Fibroblast of skin of left quadriceps (primary cell): ENCODE results near the gene TMEM59L.

ENCODE experiments used
- DNase-seq, 2 experiments: peaks; one replicate each; pipeline ENCODE4 v3.0.0-alpha.2; 2013; ENCODE audit warnings: low read depth in 2 of 2

Gene TMEM59L

DNA sequence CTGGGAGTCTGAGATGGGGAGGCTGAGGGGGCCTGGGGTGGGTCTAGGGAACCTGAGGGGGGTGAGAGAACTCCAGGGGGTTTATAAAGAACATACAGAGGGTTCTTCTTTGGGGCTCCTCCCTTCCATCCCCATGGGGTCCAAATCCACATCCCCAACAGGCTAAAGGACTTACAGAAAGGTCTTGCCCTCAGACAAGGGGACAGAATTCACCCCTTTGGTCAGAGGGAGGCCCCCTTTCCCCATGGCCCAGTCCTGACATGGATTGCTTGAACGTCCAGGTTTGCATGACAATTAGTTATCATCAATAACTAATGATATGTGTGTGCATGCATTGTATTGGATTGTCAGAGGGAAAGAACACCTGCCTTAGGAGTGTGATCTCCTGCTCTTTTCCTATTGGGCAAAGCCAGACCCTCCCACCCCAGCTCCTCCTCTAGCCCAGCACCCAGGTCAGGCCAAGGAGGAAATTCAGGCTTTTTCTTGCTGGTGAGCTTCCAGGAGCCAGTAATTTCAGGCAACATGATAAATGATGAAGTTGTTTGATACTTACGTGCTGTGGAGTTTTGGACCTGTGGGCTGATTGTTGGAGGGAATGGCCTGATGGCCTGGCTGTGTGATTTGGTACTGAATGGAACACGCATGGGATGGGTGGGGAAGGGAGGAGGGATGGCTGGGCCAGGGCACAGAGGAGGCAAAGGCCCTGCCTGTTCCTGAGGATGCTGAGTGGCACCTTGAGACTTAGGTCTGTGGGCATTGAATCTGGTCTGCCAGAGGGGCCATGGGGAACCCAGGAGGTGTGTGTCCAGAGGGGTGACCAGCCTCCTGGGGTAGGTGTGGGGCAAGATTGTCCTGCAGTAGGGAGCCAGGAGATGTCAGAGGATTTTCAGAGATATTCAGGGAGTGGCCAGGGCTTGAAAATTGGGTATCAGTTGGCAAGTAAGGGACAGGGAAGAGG, 25.3 kb downstream of the TMEM59L start:
- no peak for DNase-seq

DNA sequence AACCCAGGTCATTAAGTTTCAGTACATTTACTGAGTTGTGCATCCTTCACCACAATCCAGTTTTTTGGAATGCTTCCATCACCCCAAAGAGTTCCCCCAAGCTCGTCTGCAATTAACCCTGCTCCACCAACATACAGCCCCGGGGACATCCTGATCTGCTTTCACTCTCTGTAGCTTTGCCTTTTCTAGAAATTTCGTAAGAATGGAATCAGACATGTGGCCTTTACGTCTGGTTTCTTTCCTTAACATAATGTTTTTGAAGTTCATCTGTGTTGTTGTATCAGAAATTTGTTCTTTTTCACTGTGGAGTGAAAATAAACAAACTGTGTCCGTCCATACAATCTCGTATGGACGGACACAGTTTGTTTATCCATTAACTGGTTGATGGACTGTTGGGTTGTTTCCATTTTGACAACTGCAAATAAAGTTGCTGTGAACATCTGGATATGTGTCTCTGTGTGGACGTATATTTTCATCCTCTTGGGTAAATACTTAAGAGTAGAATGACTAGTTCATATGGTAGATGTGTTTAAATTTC, 27.1 kb downstream of the TMEM59L start:
- DNase-seq, result no peak

DNA sequence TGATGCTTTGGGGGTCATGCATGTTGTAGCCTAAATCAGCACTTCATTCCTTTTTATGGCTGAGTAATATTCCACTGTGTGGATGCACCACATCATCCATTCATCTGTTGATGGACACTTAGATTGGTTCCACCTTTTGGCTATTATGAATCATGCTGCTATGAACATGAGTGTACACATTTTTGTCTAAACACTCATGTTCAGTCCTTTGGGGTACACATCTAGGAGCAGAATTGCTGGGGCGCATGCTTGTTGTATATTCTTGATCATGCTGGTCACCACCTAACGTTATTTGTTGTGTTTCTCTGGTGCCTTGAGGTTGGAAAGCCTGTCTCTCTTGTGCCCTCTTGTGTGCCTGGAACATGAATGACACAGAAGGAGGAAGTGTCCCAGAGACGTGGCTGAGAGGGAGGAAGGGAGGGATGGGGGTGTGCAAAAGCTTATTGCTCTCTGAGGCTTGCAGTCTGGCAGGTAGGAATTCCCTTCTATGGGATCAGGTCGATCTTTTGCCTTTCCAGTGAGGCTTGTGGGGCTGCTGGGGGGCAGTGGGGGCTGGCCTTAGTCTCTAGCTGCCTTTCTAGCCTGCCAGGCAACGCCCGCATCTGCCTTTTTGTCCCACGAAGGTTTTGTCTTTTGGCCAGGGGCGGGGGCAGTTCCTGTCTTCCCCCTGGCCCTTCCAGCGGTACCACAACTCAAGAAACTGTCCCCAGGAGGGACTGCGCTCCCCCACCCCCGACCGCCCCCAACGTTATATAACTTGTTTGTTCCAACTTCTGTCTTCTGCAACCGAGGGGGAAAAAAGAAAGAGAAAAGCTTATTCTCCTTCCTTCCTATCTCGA, 31.7 kb downstream of the TMEM59L start:
- no peak for DNase-seq

DNA sequence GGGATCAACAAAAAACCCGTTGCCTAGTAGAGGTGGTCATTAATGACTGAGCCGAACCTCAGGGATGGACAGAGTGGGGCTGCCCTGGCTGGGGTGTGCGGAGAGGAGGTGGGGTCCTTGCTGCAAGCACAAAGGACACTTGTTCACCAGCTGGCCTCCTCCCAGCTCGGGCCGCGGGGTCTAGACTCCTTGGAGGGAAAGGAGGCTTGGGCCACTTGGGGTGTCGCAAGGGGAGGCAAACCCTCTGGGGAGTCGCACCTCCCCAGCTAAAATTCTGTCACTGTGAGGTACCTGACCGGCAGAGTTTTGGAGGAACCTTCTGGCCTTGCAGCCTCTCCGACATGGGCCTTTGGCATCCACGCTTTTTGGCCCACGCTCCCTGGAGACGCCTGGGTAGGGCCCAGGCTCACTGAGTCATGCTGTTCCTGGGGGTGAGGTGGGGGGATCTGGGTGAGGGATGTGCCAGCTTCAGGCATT, 32.4 kb downstream of the TMEM59L start:
- DNase-seq, result no peak

DNA sequence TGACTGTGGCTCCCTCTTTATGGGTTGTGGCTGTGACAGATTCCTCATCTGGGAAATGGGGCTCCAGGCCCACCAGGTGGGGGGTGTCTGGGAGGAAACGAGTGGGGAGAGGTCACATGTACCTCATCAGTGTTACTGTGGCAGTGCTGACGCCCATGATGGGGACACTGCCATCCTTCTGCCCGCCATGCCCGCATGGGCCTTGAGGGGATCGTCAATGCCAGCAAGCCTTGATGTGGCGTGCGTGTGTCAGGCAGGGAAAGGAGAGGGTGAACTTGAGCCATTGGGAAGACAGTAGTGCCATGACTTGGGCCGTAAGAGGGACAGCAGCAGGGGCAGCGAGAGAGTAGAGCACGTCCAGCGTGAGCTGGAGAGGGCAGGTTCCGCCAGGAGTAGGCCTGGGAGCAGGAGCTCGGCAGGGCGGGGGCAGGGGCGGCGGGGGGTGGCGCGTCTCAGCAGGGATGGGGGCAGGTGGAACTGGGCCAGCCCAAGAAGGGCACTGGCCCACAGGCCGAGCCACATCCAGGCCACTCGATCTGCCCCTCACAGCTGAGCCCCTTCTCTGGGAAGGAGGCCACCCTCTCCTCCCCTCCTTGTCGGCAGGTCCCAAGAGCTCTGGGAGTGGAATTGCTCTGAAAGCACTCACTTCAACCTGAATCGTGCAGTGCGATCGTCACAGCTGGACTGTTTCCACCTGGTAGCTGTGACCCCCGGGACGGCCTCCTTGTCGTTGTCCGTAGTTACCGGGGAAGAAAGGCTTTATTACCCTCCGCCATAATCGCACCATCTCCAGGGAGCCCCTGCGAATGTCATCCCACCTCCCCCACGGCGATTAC, 34.1 kb downstream of the TMEM59L start:
- DNase-seq, result no peak

DNA sequence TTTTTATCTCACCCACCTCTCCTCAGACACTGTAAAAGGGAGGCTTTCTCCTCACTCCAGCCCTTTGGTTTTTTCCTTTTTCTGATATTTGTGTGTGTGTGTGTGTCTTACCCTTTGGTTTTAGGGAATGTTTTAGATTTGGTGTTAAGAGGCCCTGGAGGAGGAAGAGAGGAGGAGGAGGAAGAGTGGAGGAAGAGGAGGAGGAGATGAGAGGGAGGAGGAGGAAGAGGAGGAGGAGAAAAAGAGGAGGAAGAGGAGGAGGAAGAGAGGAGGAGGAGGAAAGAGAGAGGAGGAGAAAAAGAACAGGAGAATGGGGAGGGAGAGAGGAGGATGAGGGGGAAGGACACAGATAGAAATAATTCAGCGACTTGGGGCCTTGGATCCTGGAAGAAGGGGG, 34.7 kb downstream of the TMEM59L start:
- no peak for DNase-seq

DNA sequence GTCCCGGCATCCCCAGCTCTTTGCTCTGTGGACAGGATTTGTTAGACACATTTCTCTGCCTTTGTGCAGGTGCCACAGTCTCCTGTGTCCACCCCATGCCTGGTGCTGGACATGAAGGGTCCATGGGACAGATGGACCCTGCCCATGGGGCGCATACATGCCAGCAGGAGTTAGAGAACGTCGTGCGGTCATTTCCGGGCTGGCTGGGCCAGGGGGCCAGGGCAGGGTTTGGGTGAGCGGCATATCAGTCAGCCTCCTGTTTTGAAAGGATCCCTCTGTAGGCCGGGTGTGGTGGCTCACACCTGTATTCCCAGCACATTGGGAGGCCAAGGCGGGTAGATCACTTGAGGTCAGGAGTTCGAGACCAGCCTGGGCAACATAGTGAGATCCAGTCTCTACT, 35.1 kb downstream of the TMEM59L start:
- DNase-seq, result no peak

DNA sequence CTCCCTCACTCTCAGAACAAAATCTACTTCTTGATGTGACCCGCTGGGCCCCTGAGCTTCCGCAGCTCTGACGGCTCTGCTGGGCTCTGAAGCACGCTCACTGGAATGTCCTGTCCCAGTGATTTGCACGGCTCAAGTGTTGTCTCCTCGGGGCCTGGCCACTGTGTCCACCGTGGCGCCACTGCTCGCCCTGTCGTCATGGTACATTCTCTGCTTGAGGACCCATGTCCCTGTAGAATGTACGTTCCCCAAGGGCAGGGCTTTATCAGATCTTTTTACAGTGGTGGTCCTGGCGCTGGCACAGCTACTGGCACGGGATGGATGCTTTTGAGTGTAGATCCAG, 36.3 kb downstream of the TMEM59L start:
- no peak for DNase-seq

DNA sequence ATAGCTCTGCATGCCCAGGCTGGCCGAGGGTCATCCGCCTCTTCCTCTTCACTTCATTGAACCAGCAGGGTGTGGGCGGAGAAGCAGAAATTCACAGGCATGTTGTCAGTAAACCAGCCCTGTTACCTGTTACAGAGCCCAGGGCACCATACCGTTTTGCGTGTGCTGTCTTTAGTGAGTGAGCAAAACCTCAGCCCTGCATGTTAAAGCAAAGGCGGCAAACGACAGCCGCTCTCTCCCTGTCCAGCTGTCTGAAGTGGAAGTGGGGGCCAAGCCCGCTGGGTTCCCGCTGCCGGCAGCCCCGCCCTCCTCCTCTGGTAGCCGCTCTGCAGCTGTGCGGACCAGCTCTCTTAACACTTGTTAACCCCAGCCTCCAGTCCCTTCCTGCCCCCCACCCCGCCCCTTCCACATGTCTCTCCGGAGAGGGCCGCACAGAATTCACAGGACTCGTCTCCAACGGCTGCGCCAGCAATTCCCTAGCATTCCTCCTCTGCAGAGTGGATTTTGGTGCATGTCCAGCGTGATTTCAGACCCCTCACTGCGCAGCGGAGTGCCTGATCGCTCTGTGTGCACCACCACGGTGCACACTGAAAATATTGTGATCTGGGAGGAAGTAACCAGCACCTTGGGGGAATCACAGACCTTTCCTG, 36.8 kb downstream of the TMEM59L start:
- DNase-seq, result no peak

DNA sequence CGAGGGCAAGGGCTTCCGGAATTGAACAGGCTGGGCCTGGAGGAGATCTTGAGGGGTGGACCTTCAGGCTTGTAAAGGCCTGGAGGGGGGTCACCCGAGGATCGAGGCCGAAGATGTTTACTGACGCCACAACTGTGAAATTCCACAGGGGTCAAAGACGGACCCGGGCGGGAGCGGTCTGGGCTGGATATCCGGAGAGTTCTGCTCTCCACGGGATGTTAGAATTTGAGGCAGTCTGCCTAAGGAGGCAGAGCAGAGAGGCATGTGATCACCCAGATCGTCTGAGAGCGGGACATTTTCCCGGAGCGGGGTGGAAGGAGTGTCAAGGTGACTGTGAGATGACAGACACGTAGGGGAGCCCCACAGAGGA, 37.3 kb downstream of the TMEM59L start:
- no peak for DNase-seq

DNA sequence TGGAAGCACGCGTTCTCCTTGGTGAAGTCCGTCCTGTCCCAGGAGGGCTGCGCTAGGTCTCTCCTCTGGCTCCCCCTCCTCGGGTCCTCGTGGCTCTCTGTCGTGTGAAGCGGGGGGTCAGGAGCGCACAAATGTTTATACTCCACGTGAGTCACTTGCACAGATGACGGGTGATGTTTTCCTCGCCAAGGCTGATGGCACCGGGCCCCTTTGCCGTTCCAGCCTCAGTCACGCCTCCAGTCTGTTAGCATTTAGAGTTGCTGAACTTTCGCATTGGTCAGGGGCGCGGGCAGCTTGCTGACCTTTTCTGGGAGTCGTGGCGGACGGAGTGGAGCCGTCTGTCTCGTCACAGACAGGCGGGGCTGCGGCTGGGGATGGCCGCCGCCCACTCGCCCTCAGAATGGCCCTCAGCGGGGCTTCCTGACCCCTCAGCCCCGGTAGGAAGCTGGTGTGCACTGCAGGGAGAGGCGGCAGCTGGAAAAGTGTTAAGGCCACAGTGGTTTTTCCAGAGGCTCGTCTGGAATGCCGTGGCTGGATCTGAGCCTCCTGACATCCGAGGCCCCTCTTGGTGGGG, 37.9 kb downstream of the TMEM59L start:
- DNase-seq, result no peak

DNA sequence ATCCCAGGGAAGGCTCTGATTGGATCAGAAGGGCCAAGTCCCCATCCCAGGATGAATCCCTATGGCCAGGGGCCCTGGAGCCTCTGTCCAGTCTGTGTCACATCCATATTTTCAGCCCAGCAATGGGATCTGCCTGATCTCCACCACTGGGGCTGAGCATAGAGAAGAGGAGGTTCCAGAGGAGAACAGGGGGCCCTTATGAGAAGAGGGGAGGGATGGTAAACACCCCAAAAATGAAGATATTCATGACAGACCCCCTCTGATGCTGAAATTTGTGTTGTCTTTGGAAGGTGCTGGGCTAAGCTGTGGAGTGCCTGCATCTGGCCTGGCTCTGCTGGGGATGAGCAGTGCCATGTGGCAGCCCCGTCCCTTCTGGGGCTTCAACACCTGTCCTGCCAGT, 38.6 kb downstream of the TMEM59L start:
- no peak for DNase-seq

DNA sequence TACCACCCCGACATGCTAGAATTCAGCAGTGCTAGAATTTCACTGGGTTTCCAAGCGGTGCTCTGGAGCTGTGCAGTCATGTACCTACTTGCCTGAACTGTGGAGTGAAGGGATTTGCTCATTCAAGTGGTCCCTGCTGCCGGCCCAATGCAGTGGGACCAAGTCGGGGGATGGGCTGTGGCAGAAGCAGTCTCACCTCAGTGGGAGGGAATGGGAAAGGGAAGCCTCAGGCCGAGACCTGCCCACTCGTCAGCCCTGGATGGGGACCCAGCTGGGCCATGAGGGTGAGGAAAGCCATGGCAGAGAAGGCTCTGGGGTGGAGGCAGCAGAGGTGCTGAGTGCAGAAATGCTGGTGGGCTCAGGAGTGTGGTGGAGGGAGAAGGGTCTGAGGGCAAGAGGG, 39.1 kb downstream of the TMEM59L start:
- DNase-seq, result no peak

DNA sequence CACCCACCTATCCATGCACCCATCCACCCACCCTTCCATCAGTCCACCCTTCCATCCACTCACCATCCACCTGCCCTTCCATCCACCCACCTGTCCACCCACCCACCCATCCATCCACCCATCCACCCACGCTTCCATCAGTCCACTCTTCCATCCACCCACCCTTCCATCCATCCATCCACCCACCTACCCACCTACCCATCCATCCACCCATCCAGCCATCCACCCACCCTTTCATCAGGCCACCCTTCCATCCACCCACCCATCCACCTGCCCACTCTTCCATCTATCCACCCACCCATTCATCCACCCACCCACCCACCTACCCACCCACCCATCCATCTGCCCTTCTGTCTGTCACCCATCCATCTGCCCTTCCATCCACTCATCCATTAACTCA, 41.2 kb downstream of the TMEM59L start:
- DNase-seq, result no peak

DNA sequence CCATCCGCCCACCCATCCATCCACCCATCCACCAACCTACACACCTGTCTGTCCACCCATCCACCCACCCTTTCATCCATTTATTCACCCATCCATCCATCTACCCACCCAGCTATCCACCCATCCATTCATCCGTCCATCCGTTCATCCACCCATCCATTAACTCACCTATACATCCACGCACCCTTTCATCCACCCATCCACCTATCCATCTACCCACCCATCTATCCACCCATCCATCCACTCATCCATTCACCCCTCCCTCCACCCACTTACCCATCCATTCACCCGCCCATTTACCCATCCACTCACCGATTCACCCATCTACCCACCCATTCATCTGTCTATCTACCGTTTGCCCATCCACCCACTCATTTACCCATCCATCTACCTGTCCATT, 41.8 kb downstream of the TMEM59L start:
- DNase-seq, result no peak

DNA sequence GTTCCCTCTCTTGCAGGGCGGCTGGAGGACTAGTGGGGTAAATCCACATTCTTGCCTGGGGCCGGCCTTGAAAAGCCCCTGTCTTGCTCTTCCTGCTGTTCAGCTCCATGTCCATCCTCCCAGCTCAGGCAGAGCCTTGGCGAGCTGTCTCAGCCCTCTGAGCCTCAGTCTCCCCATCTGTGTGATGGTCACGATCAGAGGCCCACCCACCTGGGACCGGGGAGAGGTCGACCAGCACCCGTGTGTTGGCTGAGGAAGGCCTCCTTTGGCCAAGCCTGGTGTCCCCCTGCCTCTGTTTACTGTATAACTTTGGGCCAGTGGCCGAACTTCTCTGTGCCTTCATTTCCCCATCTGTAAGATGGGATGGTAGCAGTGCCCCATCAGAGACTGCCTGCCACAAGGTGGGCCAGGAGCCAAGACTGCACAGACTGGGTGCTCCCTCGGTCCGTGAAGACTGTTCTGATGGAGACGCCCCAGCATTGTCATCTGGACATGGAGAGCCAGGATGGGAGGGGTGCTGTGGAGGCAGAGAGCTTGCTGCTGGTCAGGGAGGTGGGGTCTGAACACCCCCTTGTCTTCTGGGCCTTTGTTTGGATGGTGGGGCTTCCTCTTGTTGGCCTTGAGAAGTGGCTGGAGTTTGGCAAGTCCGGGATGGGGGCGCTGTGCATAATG, 42.6 kb downstream of the TMEM59L start:
- DNase-seq, result no peak

DNA sequence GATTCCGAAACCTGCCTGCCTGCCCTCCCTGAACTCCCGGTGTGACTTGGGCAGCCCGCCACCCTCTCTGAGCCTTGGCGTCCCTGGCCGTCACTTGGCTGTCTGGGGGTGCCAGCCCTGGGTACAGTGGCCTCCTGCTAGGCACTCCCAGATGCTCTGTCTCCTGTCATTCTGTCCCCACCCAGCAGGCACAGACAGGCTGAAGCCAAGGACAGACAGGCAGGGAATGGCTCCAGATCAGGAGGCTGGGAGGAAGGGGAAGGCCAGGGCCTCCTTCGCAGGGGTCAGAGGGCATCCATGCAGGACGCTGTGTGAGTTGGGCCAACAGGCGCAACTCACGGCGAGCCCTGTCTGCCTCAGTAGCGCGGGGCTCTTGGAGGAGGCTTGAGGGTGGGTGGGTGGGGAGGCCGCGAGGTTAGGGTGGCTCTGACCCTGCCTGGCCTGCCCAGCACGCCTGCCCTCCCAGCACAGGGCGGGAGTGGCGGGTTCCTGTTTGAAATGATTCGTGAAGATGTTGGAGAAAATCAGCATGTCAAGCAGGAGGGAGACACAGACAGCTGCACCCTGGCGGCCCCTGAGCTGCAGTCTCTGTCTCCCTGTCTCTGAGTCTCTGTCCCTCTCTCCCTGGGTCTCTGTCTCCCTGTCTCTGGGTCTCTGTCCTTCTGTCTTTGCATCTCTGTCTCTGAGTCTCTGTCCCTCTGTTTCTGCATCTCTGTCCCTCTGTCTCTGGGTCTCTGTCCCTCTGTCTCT, 43.8 kb downstream of the TMEM59L start:
- no peak for DNase-seq

DNA sequence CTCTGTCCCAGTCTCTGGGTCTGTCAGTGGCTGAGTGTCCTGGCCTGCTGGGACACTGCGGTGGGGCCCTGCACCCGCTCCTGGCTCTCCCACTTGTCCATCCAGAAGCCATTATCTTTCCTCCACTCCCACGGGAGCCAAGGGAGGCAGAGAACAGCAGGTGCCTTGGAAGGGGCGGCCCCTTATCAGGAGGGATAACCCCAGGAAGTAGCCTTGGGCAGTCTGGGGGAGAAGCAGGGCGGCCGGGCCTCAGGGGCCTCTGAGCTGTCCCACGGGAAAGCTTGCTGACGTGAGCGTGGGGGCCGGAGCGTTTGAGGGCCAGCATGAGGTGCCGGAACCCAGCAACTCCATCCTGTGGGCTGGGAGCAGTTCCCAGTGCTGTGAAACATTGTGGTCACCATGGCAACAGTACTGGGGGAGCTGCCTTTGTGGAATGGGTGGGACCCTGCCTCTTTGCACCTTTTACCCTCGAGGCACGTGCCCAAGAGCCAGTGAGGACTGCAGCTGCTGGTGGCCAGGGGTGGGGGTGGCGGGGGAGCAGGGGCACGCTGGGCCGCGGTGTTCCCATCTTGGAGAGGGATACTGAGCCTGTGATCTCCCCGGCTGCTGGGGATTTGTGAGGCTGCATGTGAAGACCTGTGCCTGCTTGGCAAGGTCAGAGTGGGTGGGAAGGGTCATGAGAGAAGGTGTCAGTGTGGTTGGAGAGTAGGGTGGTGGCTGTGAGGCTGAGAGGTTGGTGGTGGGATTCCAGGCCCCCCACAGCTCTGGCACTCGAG, 45.1 kb downstream of the TMEM59L start:
- no peak for DNase-seq

DNA sequence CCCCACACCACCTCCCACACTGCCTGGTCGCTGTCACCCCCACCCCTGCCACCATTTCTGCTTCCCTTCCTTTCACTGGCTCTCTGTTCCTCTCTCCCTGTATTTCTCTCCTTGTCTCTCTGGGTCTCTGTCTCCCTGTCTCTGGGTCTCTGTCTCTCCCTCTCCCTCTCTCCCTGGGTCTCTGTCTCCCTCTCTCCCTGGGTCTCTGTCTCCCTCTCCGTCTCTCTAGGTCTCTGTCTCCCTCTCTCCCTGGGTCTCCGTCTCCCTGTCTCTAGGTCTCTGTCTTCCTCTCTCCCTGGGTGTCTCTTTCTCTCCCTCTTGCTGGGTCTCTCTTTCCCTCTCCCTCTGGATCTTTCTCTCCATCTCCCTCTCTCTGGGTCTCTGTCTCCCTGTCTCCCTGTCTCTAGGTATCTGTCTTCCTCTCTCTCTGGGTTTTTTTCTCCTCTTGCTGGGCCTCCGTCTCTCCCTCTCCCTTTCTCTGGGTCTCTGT, 45.7 kb downstream of the TMEM59L start:
- DNase-seq, result no peak
